ENCODE results near the gene ZFC3H1.

DNA sequence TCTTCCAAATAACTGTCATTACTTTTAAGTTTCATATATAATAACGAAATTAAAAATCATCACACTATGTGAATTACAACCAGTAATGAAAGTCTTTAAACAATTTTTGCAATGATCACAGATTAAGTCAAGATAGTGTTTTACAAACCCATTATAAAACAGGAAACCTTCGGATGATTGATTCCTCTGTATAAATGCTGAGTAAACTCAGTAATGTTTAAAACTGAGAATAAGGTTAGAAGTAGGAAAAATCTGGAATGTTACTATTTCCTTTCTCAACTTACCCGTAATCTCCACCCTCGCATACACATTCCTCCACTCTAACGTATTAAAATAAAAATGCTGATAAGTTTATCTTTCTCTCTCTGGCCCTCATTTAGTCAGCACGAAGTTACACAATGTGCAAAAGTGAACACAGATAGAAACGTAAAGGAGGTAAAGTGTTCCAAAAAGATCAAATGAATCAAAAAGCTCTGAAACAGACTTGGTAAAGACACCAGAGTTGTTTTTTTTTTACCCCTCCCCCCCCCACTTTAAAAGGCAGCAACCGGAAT lies 1.6 kb downstream of the ZFC3H1 start:
- TF ChIP-seq, protein P1, sequence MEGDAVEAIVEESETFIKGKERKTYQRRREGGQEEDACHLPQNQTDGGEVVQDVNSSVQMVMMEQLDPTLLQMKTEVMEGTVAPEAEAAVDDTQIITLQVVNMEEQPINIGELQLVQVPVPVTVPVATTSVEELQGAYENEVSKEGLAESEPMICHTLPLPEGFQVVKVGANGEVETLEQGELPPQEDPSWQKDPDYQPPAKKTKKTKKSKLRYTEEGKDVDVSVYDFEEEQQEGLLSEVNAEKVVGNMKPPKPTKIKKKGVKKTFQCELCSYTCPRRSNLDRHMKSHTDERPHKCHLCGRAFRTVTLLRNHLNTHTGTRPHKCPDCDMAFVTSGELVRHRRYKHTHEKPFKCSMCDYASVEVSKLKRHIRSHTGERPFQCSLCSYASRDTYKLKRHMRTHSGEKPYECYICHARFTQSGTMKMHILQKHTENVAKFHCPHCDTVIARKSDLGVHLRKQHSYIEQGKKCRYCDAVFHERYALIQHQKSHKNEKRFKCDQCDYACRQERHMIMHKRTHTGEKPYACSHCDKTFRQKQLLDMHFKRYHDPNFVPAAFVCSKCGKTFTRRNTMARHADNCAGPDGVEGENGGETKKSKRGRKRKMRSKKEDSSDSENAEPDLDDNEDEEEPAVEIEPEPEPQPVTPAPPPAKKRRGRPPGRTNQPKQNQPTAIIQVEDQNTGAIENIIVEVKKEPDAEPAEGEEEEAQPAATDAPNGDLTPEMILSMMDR (IDR thresholded peaks at IDR 0.05; ENCODE audit: insufficient read depth, low read length): no peak
- TF ChIP-seq, protein P2, sequence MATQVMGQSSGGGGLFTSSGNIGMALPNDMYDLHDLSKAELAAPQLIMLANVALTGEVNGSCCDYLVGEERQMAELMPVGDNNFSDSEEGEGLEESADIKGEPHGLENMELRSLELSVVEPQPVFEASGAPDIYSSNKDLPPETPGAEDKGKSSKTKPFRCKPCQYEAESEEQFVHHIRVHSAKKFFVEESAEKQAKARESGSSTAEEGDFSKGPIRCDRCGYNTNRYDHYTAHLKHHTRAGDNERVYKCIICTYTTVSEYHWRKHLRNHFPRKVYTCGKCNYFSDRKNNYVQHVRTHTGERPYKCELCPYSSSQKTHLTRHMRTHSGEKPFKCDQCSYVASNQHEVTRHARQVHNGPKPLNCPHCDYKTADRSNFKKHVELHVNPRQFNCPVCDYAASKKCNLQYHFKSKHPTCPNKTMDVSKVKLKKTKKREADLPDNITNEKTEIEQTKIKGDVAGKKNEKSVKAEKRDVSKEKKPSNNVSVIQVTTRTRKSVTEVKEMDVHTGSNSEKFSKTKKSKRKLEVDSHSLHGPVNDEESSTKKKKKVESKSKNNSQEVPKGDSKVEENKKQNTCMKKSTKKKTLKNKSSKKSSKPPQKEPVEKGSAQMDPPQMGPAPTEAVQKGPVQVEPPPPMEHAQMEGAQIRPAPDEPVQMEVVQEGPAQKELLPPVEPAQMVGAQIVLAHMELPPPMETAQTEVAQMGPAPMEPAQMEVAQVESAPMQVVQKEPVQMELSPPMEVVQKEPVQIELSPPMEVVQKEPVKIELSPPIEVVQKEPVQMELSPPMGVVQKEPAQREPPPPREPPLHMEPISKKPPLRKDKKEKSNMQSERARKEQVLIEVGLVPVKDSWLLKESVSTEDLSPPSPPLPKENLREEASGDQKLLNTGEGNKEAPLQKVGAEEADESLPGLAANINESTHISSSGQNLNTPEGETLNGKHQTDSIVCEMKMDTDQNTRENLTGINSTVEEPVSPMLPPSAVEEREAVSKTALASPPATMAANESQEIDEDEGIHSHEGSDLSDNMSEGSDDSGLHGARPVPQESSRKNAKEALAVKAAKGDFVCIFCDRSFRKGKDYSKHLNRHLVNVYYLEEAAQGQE (IDR thresholded peaks at IDR 0.05; ENCODE audit: insufficient replicate concordance, low read depth): no peak
- TF ChIP-seq POLR2AphosphoS5 (IDR thresholded peaks at IDR 0.05; ENCODE audit: low read depth) (no peak), GABPA (IDR thresholded peaks at IDR 0.05; ENCODE audit: low read depth) (no peak)

All from HL-60 (cell line).